ENCODE measurements around the gene TTC8.
A peak's percentile ranks its signal among the peaks of the same experiment; 100 is the strongest.
"Not testable (repeated sequence)": the region's sequence is repeated elsewhere in the genome, so short reads cannot be mapped to it uniquely, and the experiment has no call there.

Gene TTC8

GRCh38 chr14:88804035-88804434 is 20.4 kb upstream of the TTC8 start:
- no peaks in the 10 kb centered on the region for H3K36me3 ChIP-seq (replicated peaks)
- no peak overlapping the region for H3K4me3 ChIP-seq
- no peaks in the 10 kb centered on the region for H3K27me3 ChIP-seq (ENCODE audit: low read depth)
- in situ Hi-C loops (cut with MboI; ENCODE audit: low sequenced_read_pairs) = no loop called here
- no peaks in the 10 kb centered on the region for H3K9me3 ChIP-seq
- H3K4me1 ChIP-seq = no peaks in the 10 kb centered on the region
- no peak for DNase-seq (ENCODE audit: low spot score in 2 of 2)

- no peaks in the 10 kb centered on the region for H3K27me3 ChIP-seq (ENCODE audit: low read depth)
- no peaks in the 10 kb centered on the region for H3K4me1 ChIP-seq
- no peaks in the 10 kb centered on the region for H3K36me3 ChIP-seq (replicated peaks)
- in situ Hi-C loops (cut with MboI; ENCODE audit: low sequenced_read_pairs) = no loop called here
- no peaks in the 10 kb centered on the region for H3K9me3 ChIP-seq
- H3K4me3 ChIP-seq = no peak overlapping the region
- no peak for DNase-seq (ENCODE audit: low spot score in 2 of 2)
These were observed 20.0 kb upstream of the TTC8 start for GRCh38 chr14:88804477-88804876.

DNA sequence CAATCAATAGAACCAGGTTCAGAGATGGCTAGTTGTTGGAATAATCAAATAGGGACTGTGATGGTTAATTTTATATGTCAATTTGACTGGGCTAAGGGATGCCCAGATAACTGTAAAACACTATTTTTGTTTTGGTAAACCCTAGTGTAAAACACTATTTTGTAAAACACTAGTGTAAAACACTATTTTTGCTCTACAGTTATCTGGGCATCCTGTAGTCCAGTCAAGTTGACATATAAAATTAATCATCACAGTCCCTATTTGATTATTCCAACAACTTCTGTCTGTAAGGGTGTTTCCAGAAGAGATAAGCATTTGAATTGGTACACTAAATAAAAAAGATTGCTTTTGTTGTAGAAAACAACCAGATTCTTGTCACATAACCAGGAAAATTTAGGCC is 16.1 kb upstream of the TTC8 start:
- Histone ChIP-seq H3K4me1 (no peaks in the 10 kb centered on the region), H3K4me3 (no peak overlapping the region), H3K9me3 (no peaks in the 10 kb centered on the region), H3K36me3 (replicated peaks) (no peaks in the 10 kb centered on the region), H3K27me3 (ENCODE audit: low read depth) (no peaks in the 10 kb centered on the region)
- no peak for DNase-seq (ENCODE audit: low spot score in 2 of 2)
- in situ Hi-C loops (cut with MboI; ENCODE audit: low sequenced_read_pairs) = no loop called here

DNA sequence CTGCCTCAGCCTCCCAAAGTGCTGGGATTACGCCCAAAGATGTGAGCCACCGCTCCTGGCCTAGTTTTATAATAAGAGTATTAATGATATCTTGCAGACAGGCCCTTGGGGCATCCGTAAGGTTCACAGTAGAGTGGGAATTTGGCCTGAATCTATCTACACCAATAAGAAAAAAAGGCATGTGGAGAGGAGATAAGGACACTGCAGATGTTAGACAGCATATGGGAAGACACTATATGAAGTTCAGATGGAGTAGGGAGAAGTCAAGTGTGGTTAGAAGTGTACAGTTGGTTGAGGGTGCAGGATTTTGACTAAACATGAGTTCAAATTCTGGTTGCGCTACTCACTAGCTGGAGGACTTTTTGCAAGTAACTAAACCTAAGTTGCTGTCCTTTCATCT is 8.5 kb upstream of the TTC8 start:
- Histone ChIP-seq H3K9me3 (no peaks in the 10 kb centered on the region; the same call in 1 of the 2 replicates), H3K36me3 (replicated peaks) (no peaks in the 10 kb centered on the region), H3K27me3 (ENCODE audit: low read depth) (peaks cover 7% of the 10 kb centered on the region; the same call in 1 of the 2 replicates), H3K4me1 (no peaks in the 10 kb centered on the region), H3K4me3 (no peak overlapping the region)
- DNase-seq (ENCODE audit: low spot score in 2 of 2) = peak in 1 of 2 experiments; percentile 0
- in situ Hi-C loops (cut with MboI; ENCODE audit: low sequenced_read_pairs) = no loop called here

- in situ Hi-C loops (cut with MboI; ENCODE audit: low sequenced_read_pairs) = no loop called here
- Histone ChIP-seq H3K36me3 (replicated peaks) (no peaks in the 10 kb centered on the region), H3K4me1 (no peaks in the 10 kb centered on the region), H3K4me3 (no peak overlapping the region), H3K27me3 (ENCODE audit: low read depth) (peaks cover 7% of the 10 kb centered on the region; the same call in 1 of the 2 replicates), H3K9me3 (no peaks in the 10 kb centered on the region; the same call in 1 of the 2 replicates)
- DNase-seq (ENCODE audit: low spot score in 2 of 2) = no peak
These were observed 6.4 kb upstream of the TTC8 start for GRCh38 chr14:88818018-88818417.

GRCh38 chr14:88819674-88820073 is 4.8 kb upstream of the TTC8 start:
- H3K36me3 ChIP-seq (replicated peaks); H3K27me3 ChIP-seq (ENCODE audit: low read depth); H3K9me3 ChIP-seq; in situ Hi-C loops (cut with MboI; ENCODE audit: low sequenced_read_pairs); H3K4me1 ChIP-seq; DNase-seq (ENCODE audit: low spot score in 2 of 2); H3K4me3 ChIP-seq: not testable (repeated sequence)

DNA sequence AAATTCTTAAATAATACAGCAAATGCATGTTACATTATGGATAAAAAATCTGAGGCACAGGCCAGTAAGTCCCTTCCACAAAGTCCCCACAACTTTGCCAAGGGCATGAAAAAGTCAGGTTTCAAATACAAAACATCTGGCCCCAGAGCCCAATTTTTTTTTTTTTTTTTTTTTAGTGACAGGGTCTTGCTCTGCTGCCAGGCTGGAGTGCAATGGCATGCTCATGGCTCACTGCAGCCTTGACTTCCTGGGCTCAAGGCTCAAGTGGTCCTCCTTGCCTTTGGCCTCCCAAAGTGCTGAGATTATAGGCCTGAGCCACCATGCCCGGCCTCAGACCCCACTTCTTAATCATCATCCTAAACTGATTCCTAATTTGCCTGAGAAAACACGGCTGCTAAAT is 3.1 kb upstream of the TTC8 start:
- DNase-seq (ENCODE audit: low spot score in 2 of 2) = no peak
- Histone ChIP-seq H3K9me3 (no peaks in the 10 kb centered on the region), H3K36me3 (replicated peaks) (no peaks in the 10 kb centered on the region), H3K27me3 (ENCODE audit: low read depth) (peaks cover 7% of the 10 kb centered on the region; the same call in 1 of the 2 replicates), H3K4me1 (peaks cover 5% of the 10 kb centered on the region), H3K4me3 (no peak overlapping the region)
- in situ Hi-C loops (cut with MboI; ENCODE audit: low sequenced_read_pairs) = no loop called here

GRCh38 chr14:88821888-88822287 is 2.6 kb upstream of the TTC8 start:
- H3K4me1 ChIP-seq = peaks cover 5% of the 10 kb centered on the region
- no peaks in the 10 kb centered on the region for H3K9me3 ChIP-seq
- DNase-seq (ENCODE audit: low spot score in 2 of 2) = no peak
- H3K4me3 ChIP-seq = no peak overlapping the region
- in situ Hi-C loops (cut with MboI; ENCODE audit: low sequenced_read_pairs) = no loop called here
- H3K27me3 ChIP-seq (ENCODE audit: low read depth) = peaks cover 7% of the 10 kb centered on the region; the same call in 1 of the 2 replicates
- H3K36me3 ChIP-seq (replicated peaks) = no peaks in the 10 kb centered on the region

DNA sequence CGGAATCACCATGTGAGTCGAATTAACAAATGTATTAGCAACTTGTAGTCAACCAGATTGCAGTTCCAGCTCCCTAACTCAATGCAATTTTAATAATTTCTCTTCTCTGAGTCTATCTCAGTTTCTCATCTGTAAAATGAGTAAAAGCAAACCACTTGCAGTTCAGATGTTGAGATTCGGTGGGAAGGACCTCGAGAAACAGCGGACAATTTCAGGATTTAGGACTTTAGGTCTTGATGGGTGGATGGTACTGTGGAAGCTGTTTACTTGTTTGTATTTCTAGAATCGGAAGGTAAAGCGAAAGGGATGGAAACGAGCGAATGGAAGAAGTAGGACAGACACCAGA is 510 bp upstream of the TTC8 start:
- Histone ChIP-seq H3K4me3 (peak overlapping the region; percentile 62), H3K9me3 (no peaks in the 10 kb centered on the region), H3K27me3 (ENCODE audit: low read depth) (peaks cover 4% of the 10 kb centered on the region; the same call in 1 of the 2 replicates), H3K4me1 (peaks cover 5% of the 10 kb centered on the region), H3K36me3 (replicated peaks) (no peaks in the 10 kb centered on the region)
- no peak for DNase-seq (ENCODE audit: low spot score in 2 of 2)
- in situ Hi-C loops (cut with MboI; ENCODE audit: low sequenced_read_pairs) = no loop called here

DNA sequence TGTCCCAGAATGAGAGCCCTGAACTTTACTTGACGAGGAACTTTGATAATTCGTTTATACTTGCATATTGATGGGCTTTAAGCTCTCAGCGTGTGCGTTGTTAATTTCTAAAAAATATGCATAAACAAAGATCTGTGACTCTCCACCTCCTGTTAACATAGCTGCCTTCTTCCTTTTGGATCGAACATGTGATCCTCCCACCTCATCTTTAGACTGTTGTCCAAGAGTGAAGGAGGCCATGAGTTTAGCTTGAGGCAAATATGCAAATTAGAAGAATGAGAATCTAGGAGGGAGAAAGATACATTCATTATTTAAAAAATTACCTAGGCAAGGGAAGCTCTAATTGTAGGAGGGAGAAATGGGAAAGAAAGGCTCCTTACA is 617 bp downstream of the TTC8 start:
- in situ Hi-C loops (cut with MboI; ENCODE audit: low sequenced_read_pairs) = no loop called here
- H3K4me3 ChIP-seq = peak overlapping the region; percentile 62
- peaks cover 16% of the 10 kb centered on the region for H3K4me1 ChIP-seq
- H3K9me3 ChIP-seq = no peaks in the 10 kb centered on the region
- no peak for DNase-seq (ENCODE audit: low spot score in 2 of 2)
- H3K36me3 ChIP-seq (replicated peaks) = no peaks in the 10 kb centered on the region
- H3K27me3 ChIP-seq (ENCODE audit: low read depth) = peaks cover under 1% of the 10 kb centered on the region; the same call in 1 of the 2 replicates

GRCh38 chr14:88825503-88825902 is 1.1 kb downstream of the TTC8 start:
- no peaks in the 10 kb centered on the region for H3K36me3 ChIP-seq (replicated peaks)
- DNase-seq (ENCODE audit: low spot score in 2 of 2) = no peak
- in situ Hi-C loops (cut with MboI; ENCODE audit: low sequenced_read_pairs) = no loop called here
- peaks cover 18% of the 10 kb centered on the region for H3K4me1 ChIP-seq
- H3K27me3 ChIP-seq (ENCODE audit: low read depth) = no peaks in the 10 kb centered on the region
- H3K9me3 ChIP-seq = no peaks in the 10 kb centered on the region
- peak overlapping the region; percentile 62 for H3K4me3 ChIP-seq

DNA sequence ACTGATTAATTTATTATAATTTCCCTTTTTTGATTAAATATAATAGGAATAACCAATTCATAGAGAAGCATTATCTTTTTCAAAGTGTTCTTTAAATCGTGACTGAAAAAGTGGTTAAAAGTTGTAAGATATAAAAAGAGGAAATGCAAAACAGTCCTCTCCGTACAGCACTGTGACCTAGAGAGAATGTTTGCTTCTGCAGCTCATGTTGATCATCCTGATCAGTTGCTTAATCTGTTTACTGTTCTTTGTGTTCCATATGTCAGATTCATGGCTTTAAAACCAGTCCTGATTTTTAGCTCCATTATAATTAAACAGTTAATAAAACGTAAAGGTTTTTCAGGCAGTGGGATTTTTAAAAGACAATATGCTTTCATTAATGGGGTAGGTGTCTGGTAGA is 4.7 kb downstream of the TTC8 start:
- Histone ChIP-seq H3K4me1 (peaks cover 22% of the 10 kb centered on the region), H3K36me3 (replicated peaks) (no peaks in the 10 kb centered on the region), H3K9me3 (no peaks in the 10 kb centered on the region), H3K27me3 (ENCODE audit: low read depth) (no peaks in the 10 kb centered on the region), H3K4me3 (no peak overlapping the region)
- no peak for DNase-seq (ENCODE audit: low spot score in 2 of 2)
- in situ Hi-C loops (cut with MboI; ENCODE audit: low sequenced_read_pairs) = no loop called here

GRCh38 chr14:88829685-88830302 is 5.3 kb downstream of the TTC8 start:
- Histone ChIP-seq H3K4me3 (no peak overlapping the region), H3K9me3 (no peaks in the 10 kb centered on the region), H3K4me1 (peaks cover 28% of the 10 kb centered on the region), H3K36me3 (replicated peaks) (no peaks in the 10 kb centered on the region), H3K27me3 (ENCODE audit: low read depth) (no peaks in the 10 kb centered on the region)
- peak in 1 of 2 experiments; percentile 44 for DNase-seq (ENCODE audit: low spot score in 2 of 2)
- in situ Hi-C loops (cut with MboI; ENCODE audit: low sequenced_read_pairs) = no loop called here

DNA sequence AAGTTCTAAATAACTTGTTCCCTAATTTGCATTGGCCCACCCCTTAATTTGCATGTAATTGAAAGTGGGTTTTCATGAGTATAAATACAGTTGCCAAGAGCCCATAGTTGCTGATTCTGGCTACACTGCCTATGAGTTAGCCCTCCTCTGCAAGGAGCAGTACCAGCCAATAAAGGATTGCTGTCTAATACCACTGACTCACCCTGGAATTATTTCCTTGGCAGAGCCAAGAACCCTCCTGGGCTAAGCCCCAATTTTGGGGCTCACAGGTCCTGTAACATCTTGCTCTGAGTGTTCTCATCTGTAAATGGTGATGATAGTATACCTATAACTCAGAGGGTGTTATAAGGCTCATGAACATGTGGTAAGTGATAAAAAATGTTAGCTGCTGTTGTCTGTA is 6.8 kb downstream of the TTC8 start:
- H3K27me3 ChIP-seq (ENCODE audit: low read depth) = no peaks in the 10 kb centered on the region
- H3K36me3 ChIP-seq (replicated peaks) = no peaks in the 10 kb centered on the region
- in situ Hi-C loops (cut with MboI; ENCODE audit: low sequenced_read_pairs) = no loop called here
- no peak overlapping the region for H3K4me3 ChIP-seq
- H3K4me1 ChIP-seq = peaks cover 28% of the 10 kb centered on the region
- H3K9me3 ChIP-seq = no peaks in the 10 kb centered on the region
- DNase-seq (ENCODE audit: low spot score in 2 of 2) = no peak

GRCh38 chr14:88834883-88835431 is 10.5 kb downstream of the TTC8 start:
- in situ Hi-C loops (cut with MboI; ENCODE audit: low sequenced_read_pairs) = no loop called here
- DNase-seq (ENCODE audit: low spot score in 2 of 2) = no peak
- Histone ChIP-seq H3K4me1 (peaks cover 18% of the 10 kb centered on the region), H3K27me3 (ENCODE audit: low read depth) (no peaks in the 10 kb centered on the region), H3K9me3 (no peaks in the 10 kb centered on the region), H3K36me3 (replicated peaks) (no peaks in the 10 kb centered on the region), H3K4me3 (no peak overlapping the region)

All from HAP-1 (cell line).